IMR-90 (cell line): ENCODE measurements around the gene CFAP97D2. TPM values are rescaled to one million over a fixed set of nuclear protein-coding genes. Genes with fewer than 3 reads are reported as not detected.

Source experiments
- ATAC-seq: fragments of 200-7000 bp; cut with Tn5 transposase; 2 replicates; pipeline ENCODE4 v1.9.1; 2020; ENCODE audit warnings: low read depth, mild to moderate bottlenecking, moderate library complexity
- BruUV-seq: library from RNA; stranded (reverse); fragments of 400-500 nt; replicated peaks from 2 replicates; lab custom pipeline; 2021; lab: Mats Ljungman, UMichigan
- CTCF ChIA-PET: fragments of 300-600 bp; formaldehyde crosslinking; extraction: SDS; loops from one replicate; lab custom pipeline; 2021; ENCODE audit warnings: antibody characterized with exemption; lab: Yijun Ruan, JAX
- POLR2A ChIA-PET: fragments of 300-600 bp; sonication (Branson Sonifier 250); formaldehyde crosslinking; loops from one replicate; lab custom pipeline; 2022; ENCODE audit warnings: antibody characterized with exemption; ENCODE audit not compliant: unreplicated experiment; lab: Charles Lee
- DNase-seq: peaks from one replicate; pipeline ENCODE4 v3.0.0; 2013
- H2AFZ ChIP-seq: replicated peaks from 2 replicates; pipeline ENCODE3; 2013; ENCODE audit warnings: low read length, mild to moderate bottlenecking; ENCODE audit not compliant: poor library complexity
- H2AK5ac ChIP-seq: 2 replicates; pipeline ENCODE4 v1.6.1; 2013; ENCODE audit warnings: low read depth, low read length, inconsistent platforms
- H2AK9ac ChIP-seq: replicated peaks from 2 replicates; pipeline ENCODE3; 2013; ENCODE audit warnings: mild to moderate bottlenecking, low read depth, low read length, moderate library complexity; ENCODE audit not compliant: poor library complexity
- H2BK120ac ChIP-seq: 2 replicates; pipeline ENCODE4 v1.6.1; 2013; ENCODE audit warnings: low read depth, low read length, inconsistent platforms
- H2BK15ac ChIP-seq: 3 replicates; pipeline ENCODE4 v1.6.1; 2013; ENCODE audit warnings: low read depth, low read length, inconsistent platforms
- H2BK20ac ChIP-seq: 2 replicates; pipeline ENCODE4 v1.6.1; 2013; ENCODE audit warnings: low read depth, mild to moderate bottlenecking, inconsistent platforms, low read length, moderate library complexity
- H2BK5ac ChIP-seq: 2 replicates; pipeline ENCODE4 v1.6.1; 2013; ENCODE audit warnings: mild to moderate bottlenecking, low read depth, low read length, inconsistent platforms; ENCODE audit not compliant: poor library complexity, severe bottlenecking
- H3K14ac ChIP-seq: replicated peaks from 2 replicates; pipeline ENCODE4 v1.6.1; 2013; ENCODE audit warnings: low read depth, low read length, inconsistent platforms
- H3K18ac ChIP-seq: 2 replicates; pipeline ENCODE4 v1.6.1; 2013; ENCODE audit warnings: low read depth, low read length, control low read depth
- H3K23ac ChIP-seq: 2 replicates; pipeline ENCODE4 v1.6.1; 2013; ENCODE audit warnings: low read depth, low read length, inconsistent platforms
- H3K27ac ChIP-seq: 2 replicates; pipeline ENCODE4 v1.5.1; 2013; ENCODE audit warnings: mild to moderate bottlenecking, control low read depth, low read length; ENCODE audit not compliant: insufficient read depth
- H3K27me3 ChIP-seq: 2 replicates; pipeline ENCODE4 v1.6.1; 2013; ENCODE audit warnings: low read length; ENCODE audit not compliant: control insufficient read depth, insufficient read depth
- H3K36me3 ChIP-seq: 2 replicates; pipeline ENCODE4 v1.6.1; 2013; ENCODE audit warnings: low read length, mixed read lengths; ENCODE audit not compliant: control insufficient read depth, insufficient read depth
- H3K4ac ChIP-seq: 2 replicates; pipeline ENCODE4 v1.6.1; 2013; ENCODE audit warnings: low read depth, low read length, inconsistent platforms
- H3K4me1 ChIP-seq: 2 replicates; pipeline ENCODE4 v1.6.1; 2013; ENCODE audit warnings: low read length, mixed read lengths; ENCODE audit not compliant: control insufficient read depth, insufficient read depth
- H3K4me2 ChIP-seq: 2 replicates; pipeline ENCODE4 v1.6.1; 2013; ENCODE audit warnings: low read depth, mild to moderate bottlenecking, control low read depth, low read length, moderate library complexity
- H3K4me3 ChIP-seq: 2 replicates; pipeline ENCODE4 v1.5.1; 2013; ENCODE audit warnings: low read depth, mild to moderate bottlenecking, control low read depth, low read length, moderate library complexity; ENCODE audit not compliant: insufficient read depth
- H3K56ac ChIP-seq: 2 replicates; pipeline ENCODE4 v1.6.1; 2013; ENCODE audit warnings: low read length, inconsistent platforms; ENCODE audit not compliant: insufficient read depth; ENCODE audit errors: extremely low read depth
- H3K79me1 ChIP-seq, 2 experiments: 2 replicates each; pipeline ENCODE4 v1.6.1; 2013; ENCODE audit warnings: low read length in 2 of 2, inconsistent platforms in 1 of 2, low read depth in 1 of 2
- H3K9ac ChIP-seq: 2 replicates; pipeline ENCODE4 v1.6.1; 2013; ENCODE audit warnings: low read depth, low read length, control low read depth
- H3K9me1 ChIP-seq: 2 replicates; pipeline ENCODE4 v1.6.1; 2013; ENCODE audit warnings: low read length, inconsistent platforms; ENCODE audit not compliant: insufficient read depth
- H3K9me3 ChIP-seq: 2 replicates; pipeline ENCODE4 v1.6.1; 2013; ENCODE audit warnings: low read length; ENCODE audit not compliant: control insufficient read depth, insufficient read depth
- H4K20me1 ChIP-seq: 2 replicates; pipeline ENCODE4 v1.6.1; 2013; ENCODE audit warnings: low read length, inconsistent platforms; ENCODE audit not compliant: insufficient read depth
- H4K5ac ChIP-seq: 2 replicates; pipeline ENCODE4 v1.6.1; 2013; ENCODE audit warnings: mild to moderate bottlenecking, low read depth, low read length, control low read depth
- H4K8ac ChIP-seq, 2 experiments: 2 replicates each; pipeline ENCODE4 v1.6.1; 2013; ENCODE audit warnings: low read depth in 2 of 2, low read length in 2 of 2, control low read depth in 1 of 2, inconsistent platforms in 1 of 2
- H4K91ac ChIP-seq: 2 replicates; pipeline ENCODE4 v1.6.1; 2013; ENCODE audit warnings: low read depth, low read length, inconsistent platforms; ENCODE audit not compliant: insufficient read depth
- CEBPB ChIP-seq: IDR thresholded peaks from 2 replicates; pipeline ENCODE4 v1.6.1; 2012; ENCODE audit warnings: low read depth, low read length, improper control_type of control experiment
- ELK1 ChIP-seq: fragments of 150-350 bp; IDR thresholded peaks from 2 replicates; pipeline ENCODE4 v1.6.1; 2016; ENCODE audit warnings: low read depth, mild to moderate bottlenecking, low read length, moderate library complexity, borderline replicate concordance
- FOS ChIP-seq: fragments of 150-350 bp; IDR thresholded peaks from 2 replicates; pipeline ENCODE4 v1.6.1; 2016; ENCODE audit warnings: low read depth, low read length
- RAD21 ChIP-seq: IDR thresholded peaks from 2 replicates; pipeline ENCODE4 v1.6.1; 2012; ENCODE audit warnings: low read length, improper control_type of control experiment
- SMC3 ChIP-seq: fragments of 150-350 bp; IDR thresholded peaks from 2 replicates; pipeline ENCODE4 v1.6.1; 2016; ENCODE audit warnings: low read depth, mild to moderate bottlenecking, antibody characterized with exemption, low read length, moderate library complexity
- WGBS, 2 experiments: methylation state at CpG; one replicate each; pipeline versions ENCODE4 v1.1.5 to v1.1.7; 2013; ENCODE audit warnings: missing lambda C conversion rate in 2 of 2; ENCODE audit not compliant: insufficient read length in 1 of 2; ENCODE audit errors: extremely low coverage in 2 of 2; 5-methylcytosine and 5-hydroxymethylcytosine counted together
- dilution Hi-C: fragments of 300-500 bp; cut with HindIII; formaldehyde crosslinking; loops from one replicate; pipeline ENCODE4 v1.14.3; 2018; ENCODE audit warnings: low sequenced_read_pairs; ENCODE audit not compliant: unreplicated experiment
- in situ Hi-C: fragments of 300-500 bp; cut with MboI; formaldehyde crosslinking; loops from 3 replicates; pipeline ENCODE4 v1.14.3; 2019; ENCODE audit warnings: low sequenced_read_pairs, inconsistent platforms, mixed read lengths
- intact Hi-C: fragments of 100-400 bp; cut with micrococcal nuclease; formaldehyde crosslinking; loops from 2 replicates; pipeline ENCODE4 v1.10.0; 2022
- polyA plus RNA-seq, 3 experiments: library from polyadenylated mRNA; depleted of rRNA; stranded (reverse); fragments of >200 nt; gene quantifications; 2 replicates each; pipeline ENCODE4 v1.2.3, GENCODE V29; 2012; ENCODE audit warnings: low replicate concordance in 1 of 3
- total RNA-seq: library from RNA; depleted of rRNA; stranded (reverse); fragments of >200 nt; gene quantifications from 2 replicates; pipeline ENCODE4 v1.2.3, GENCODE V29; 2012

Gene CFAP97D2
- total and polyA plus RNA-seq, 2 of the 4 experiments (the other 2 are of a cell fraction) = not detected

GRCh38 chr13:114259974-114260373 is 80.9 kb downstream of the CFAP97D2 start:
- Histone ChIP-seq H2AK5ac (no peak overlapping the region), H3K9ac (no peak overlapping the region), H3K14ac (no peak overlapping the region), H4K91ac (no peak overlapping the region), H2AFZ (no peak overlapping the region), H3K18ac (no peak overlapping the region), H4K5ac (no peak overlapping the region), H3K4me1 (peaks cover 5% of the 10 kb centered on the region), H2BK15ac (no peak overlapping the region), H3K27me3 (no peaks in the 10 kb centered on the region), H3K36me3 (peaks cover 42% of the 10 kb centered on the region), H4K20me1 (0 out of 2 replicates have a peak, but pooled peaks cover 3% of the 10 kb centered on the region), H3K23ac (no peak overlapping the region; the same call in 1 of the 2 replicates), H3K79me1 (peaks cover 32 to 49% of the 10 kb centered on the region in 2 experiments), H3K4me3 (no peak overlapping the region), H4K8ac (no peak overlapping the region), H3K9me3 (no peaks in the 10 kb centered on the region), H3K4ac (no peak overlapping the region), H2BK120ac (no peak overlapping the region), H2BK5ac (no peak overlapping the region), H3K56ac (no peak overlapping the region), H2BK20ac (no peak overlapping the region), H3K9me1 (peaks cover 8% of the 10 kb centered on the region; the same call in 1 of the 2 replicates), H2AK9ac (no peak overlapping the region), H3K4me2 (no peak overlapping the region), H3K27ac (no peak overlapping the region)
- no TSS peak for BruUV-seq
- ChIA-PET POLR2A (no interaction called here), CTCF (no interaction called here)
- ATAC-seq (no peak), DNase-seq (no peak)
- 80% methylated on average over 1 of the region's 4 CpGs; no CpG with 5 or more reads in 1 of the 2 experiments for WGBS, 2 experiments
- TF ChIP-seq CEBPB = no peak
- no peak for TF ChIP-seq ELK1
- TF ChIP-seq RAD21 = no peak
- no peak for TF ChIP-seq FOS
- TF ChIP-seq SMC3 = no peak
- intact Hi-C loops = no loop called here
- in situ Hi-C loops = no loop called here
- dilution Hi-C loops = no loop called here
